SK-N-SH treated with all-trans-retinoic acid at 6 μM for 48 hours (cell line): ENCODE results near the gene CACNA2D4.

Experiments
- ARNTL ChIP-seq: fragments of 450-650 bp; formaldehyde crosslinking; IDR thresholded peaks from 2 replicates; pipeline ENCODE4 v1.5.0; 2020; ENCODE audit warnings: low read depth, mild to moderate bottlenecking, moderate library complexity, borderline replicate concordance
- PATZ1 ChIP-seq: fragments of 250-450 bp; sonication (Bioruptor Pico); IDR thresholded peaks from 2 replicates; pipeline ENCODE4 v1.8.0; 2020; ENCODE audit warnings: mild to moderate bottlenecking, moderate library complexity, borderline replicate concordance
- ZFP3 ChIP-seq: fragments of 250-450 bp; sonication (Bioruptor Pico); IDR thresholded peaks from 2 replicates; pipeline ENCODE4 v1.5.0; 2020; ENCODE audit warnings: mild to moderate bottlenecking, moderate library complexity
- ZFP30 ChIP-seq: fragments of 450-650 bp; formaldehyde crosslinking; IDR thresholded peaks from 2 replicates; pipeline ENCODE4 v1.5.0; 2022; ENCODE audit warnings: mild to moderate bottlenecking, moderate library complexity
- ZNF8 ChIP-seq: fragments of 450-650 bp; formaldehyde crosslinking; IDR thresholded peaks from 2 replicates; pipeline ENCODE4 v1.5.0; 2020; ENCODE audit warnings: mild to moderate bottlenecking, moderate library complexity

- TF ChIP-seq ARNTL (CRISPR knock-in tag) = no peak
- TF ChIP-seq ZFP3 (CRISPR knock-in tag) = no peak
- no peak for TF ChIP-seq PATZ1 (CRISPR knock-in tag)
- no peak for TF ChIP-seq ZNF8
- TF ChIP-seq ZFP30 = no peak
These were observed 107.0 kb downstream of the CACNA2D4 start for GRCh38 chr12:1811281-1811947.
